ENCODE results near the gene HARS1. TPM values are rescaled to one million over a fixed set of nuclear protein-coding genes. Genes with fewer than 3 reads are reported as not detected.
"Not testable (repeated sequence)": the region's sequence is repeated elsewhere in the genome, so short reads cannot be mapped to it uniquely, and the experiment has no call there.

Gene HARS1
- total and polyA plus RNA-seq, 10 donors, result 38.4 to 53.9 (median 46.1) TPM

DNA sequence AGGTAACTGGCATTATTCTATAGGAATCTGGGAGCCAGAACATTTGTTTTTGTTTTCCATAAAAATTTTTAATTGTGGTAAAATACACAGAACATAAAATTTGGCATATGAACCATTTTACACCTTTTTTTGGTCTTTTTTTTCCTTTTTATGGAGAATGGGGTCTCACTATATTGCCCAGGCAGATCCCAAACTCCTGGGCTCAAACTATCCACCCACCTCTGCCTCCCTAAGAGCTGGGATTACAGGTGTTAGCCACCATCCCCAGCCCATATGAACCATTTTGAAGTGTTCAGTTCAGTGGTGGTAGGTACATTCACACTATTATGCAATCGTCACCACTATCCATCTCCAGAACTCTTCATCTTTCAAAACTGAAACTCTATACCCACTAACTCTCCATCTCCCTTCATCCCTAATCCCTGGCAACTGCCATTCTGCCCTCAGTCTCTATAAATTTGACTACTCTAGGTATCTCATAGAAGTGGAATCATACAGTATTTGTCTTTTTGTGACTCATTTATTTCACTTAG lies 22.5 kb upstream of the HARS1 start:
- peaks cover 0 to 19% (median 11%) of the 10 kb centered on the region in 6 donors for H3K4me1 ChIP-seq
- H3K9me3 ChIP-seq, result no peaks in the 10 kb centered on the region
- no peaks in the 10 kb centered on the region for H3K36me3 ChIP-seq
- H3K4me3 ChIP-seq, result no peak overlapping the region
- DNase-seq, result no peak
- no peaks in the 10 kb centered on the region for H3K27me3 ChIP-seq (replicated peaks in 1 of 7)
- WGBS, 5 donors, result 86 to 97% (median 92%) methylated on average over 1 of the region's 1 CpG
- intact Hi-C loops (cut with DNase I; ENCODE audit: low total_unique reads), result loop anchor here (10.0 kb wide), 1 partner anchor 339 kb away; no protein-coding TSS in a partner anchor
- TF ChIP-seq CTCF (IDR thresholded peaks at IDR 0.05 in 8 of 11, conservative IDR thresholded peaks at IDR 0.05 in 3 of 11) (no peak), POLR2A (IDR thresholded peaks at IDR 0.05) (no peak), POLR2AphosphoS5 (IDR thresholded peaks at IDR 0.05) (no peak)
- H3K27ac ChIP-seq, result no peak overlapping the region

DNA sequence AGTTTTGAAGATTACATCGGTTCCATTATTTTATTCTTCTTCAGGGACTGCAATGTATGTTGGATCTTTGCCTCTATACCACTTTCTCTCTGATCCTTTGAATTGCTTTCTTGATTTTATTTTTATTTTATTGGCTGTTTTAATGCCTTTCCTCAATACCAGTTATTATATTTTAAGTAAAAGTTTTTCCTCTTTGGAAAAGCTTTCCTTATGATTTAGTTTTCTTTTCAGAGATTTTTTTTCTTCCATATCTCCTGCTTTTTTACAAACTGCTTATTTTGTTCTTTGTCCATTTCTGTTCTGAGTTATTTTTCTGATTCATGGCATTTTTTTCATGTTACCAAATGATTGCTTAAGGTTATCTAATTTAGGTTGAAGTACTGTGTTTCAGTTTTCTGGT lies 20.6 kb upstream of the HARS1 start:
- peak overlapping the region in 7 of 8 donors; percentile 90 to 96 (median 92) for H3K27ac ChIP-seq
- H3K9me3 ChIP-seq, result no peaks in the 10 kb centered on the region
- no peaks in the 10 kb centered on the region for H3K27me3 ChIP-seq (replicated peaks in 1 of 7)
- intact Hi-C loops (cut with DNase I; ENCODE audit: low total_unique reads), result loop anchor here (10.0 kb wide), 1 partner anchor 337 kb away; no protein-coding TSS in a partner anchor
- H3K36me3 ChIP-seq, result peaks cover 0 to 11% (median 2%) of the 10 kb centered on the region in 6 donors
- TF ChIP-seq POLR2A (IDR thresholded peaks at IDR 0.05), result no peak
- TF ChIP-seq POLR2AphosphoS5 (IDR thresholded peaks at IDR 0.05), result no peak
- TF ChIP-seq CTCF (IDR thresholded peaks at IDR 0.05 in 8 of 11, conservative IDR thresholded peaks at IDR 0.05 in 3 of 11), result no peak
- peak overlapping the region in 1 of 8 donors; percentile 52 for H3K4me3 ChIP-seq
- peaks cover 0 to 19% (median 11%) of the 10 kb centered on the region in 6 donors for H3K4me1 ChIP-seq
- 89 to 97% (median 92%) methylated on average over 1 of the region's 1 CpG for WGBS, 5 donors
- no peak for DNase-seq

DNA sequence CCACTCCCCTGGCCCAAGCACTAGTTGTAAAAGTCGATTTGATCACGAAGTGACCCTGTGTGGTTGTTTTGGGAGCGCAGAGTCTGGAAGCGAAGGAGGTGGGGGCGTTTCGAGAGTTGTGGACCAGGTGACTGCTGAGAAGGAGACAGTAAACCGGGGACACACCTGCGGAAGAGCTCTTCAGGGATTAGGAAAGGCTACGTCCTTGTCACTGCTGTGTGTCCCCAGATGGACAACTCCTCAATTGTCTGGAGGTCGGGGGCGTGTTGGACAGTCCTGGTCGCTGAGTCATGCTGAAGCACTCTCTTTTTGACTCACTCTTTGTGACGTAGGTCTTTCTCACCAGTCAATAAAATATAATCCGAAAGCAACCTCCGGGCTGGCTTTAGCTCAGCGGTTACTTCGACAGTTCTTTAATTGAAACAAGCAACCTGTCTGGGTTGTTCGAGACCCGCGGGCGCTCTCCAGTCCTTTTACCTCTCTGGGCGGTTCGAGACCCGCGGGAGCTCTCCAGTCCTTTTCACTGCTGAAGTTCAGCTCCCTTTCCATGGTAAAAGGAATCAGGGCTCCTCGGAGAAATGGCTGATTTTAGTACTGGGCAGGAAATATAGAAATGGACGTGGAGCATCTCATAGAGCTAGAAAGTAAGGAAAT lies 19.9 kb upstream of the HARS1 start:
- TF ChIP-seq POLR2AphosphoS5 (IDR thresholded peaks at IDR 0.05) (peak in 2 of 3 donors; percentile 67 to 87), CTCF (IDR thresholded peaks at IDR 0.05 in 8 of 11, conservative IDR thresholded peaks at IDR 0.05 in 3 of 11) (no peak), POLR2A (IDR thresholded peaks at IDR 0.05) (peak in 1 of 3 donors; percentile 15)

GRCh38 chr5:140708787-140709186 lies 17.6 kb upstream of the HARS1 start:
- intact Hi-C loops (cut with DNase I; ENCODE audit: low total_unique reads), result loop anchor here (10.0 kb wide), 1 partner anchor 54 kb away; no protein-coding TSS in a partner anchor
- not testable (repeated sequence) for H3K4me3 ChIP-seq; H3K27me3 ChIP-seq (replicated peaks in 1 of 7); DNase-seq; H3K27ac ChIP-seq; H3K9me3 ChIP-seq
- Histone ChIP-seq H3K4me1 (peaks cover 0 to 19% (median 11%) of the 10 kb centered on the region in 6 donors), H3K36me3 (peaks cover 0 to 41% (median 30%) of the 10 kb centered on the region in 6 donors)
- 89 to 97% (median 93%) methylated on average over 9 of the region's 9 CpGs for WGBS, 5 donors

More for the DNA sequence above, 19.9 kb upstream of the HARS1 start:
- H3K27ac ChIP-seq, result peak overlapping the region; percentile 84 to 96 (median 92)
- DNase-seq, result peak; percentile 90
- peaks cover 0 to 19% (median 9%) of the 10 kb centered on the region in 6 donors for H3K36me3 ChIP-seq
- H3K4me3 ChIP-seq, result peak overlapping the region; percentile 52 to 84 (median 67)
- intact Hi-C loops (cut with DNase I; ENCODE audit: low total_unique reads), result loop anchor here (10.0 kb wide), 1 partner anchor 336 kb away; no protein-coding TSS in a partner anchor
- WGBS, 5 donors, result 0 to 1% (median 0%) methylated on average over 27 of the region's 27 CpGs
- H3K4me1 ChIP-seq, result peaks cover 0 to 19% (median 11%) of the 10 kb centered on the region in 6 donors
- H3K9me3 ChIP-seq, result no peaks in the 10 kb centered on the region
- no peaks in the 10 kb centered on the region for H3K27me3 ChIP-seq (replicated peaks in 1 of 7)

Data from spleen (tissue), 11 donors.